GM23338 (cell line): ENCODE data around the gene SCNN1B.

Experiments used
- CREB1 ChIP-seq: fragments of 250-450 bp; sonication (Bioruptor Pico); IDR thresholded peaks from 2 replicates; pipeline ENCODE4 v1.5.0; 2020; ENCODE audit warnings: low read depth, mild to moderate bottlenecking, moderate library complexity
- CTCF ChIP-seq, 2 experiments: fragments of 200-600 bp in 1 of 2; sonication (generic) in 1 of 2; conservative IDR thresholded peaks; 2 replicates each; pipeline versions ENCODE4 v1.5.1 to v1.6.1; 2016 to 2017; ENCODE audit warnings: antibody characterized with exemption in 2 of 2, low read depth in 2 of 2, mild to moderate bottlenecking in 2 of 2, moderate library complexity in 1 of 2
- EZH2 ChIP-seq: fragments of 200-600 bp; sonication (generic); IDR thresholded peaks from one replicate; pipeline ENCODE4 v1.8.0; 2017; ENCODE audit warnings: antibody characterized with exemption, mild to moderate bottlenecking, low read depth; ENCODE audit not compliant: unreplicated experiment
- EZH2phosphoT487 ChIP-seq: fragments of 200-600 bp; sonication (generic); IDR thresholded peaks from one replicate; pipeline ENCODE4 v1.8.1; 2018; ENCODE audit warnings: antibody characterized with exemption; ENCODE audit not compliant: unreplicated experiment
- JUNB ChIP-seq: IDR thresholded peaks from one replicate; pipeline ENCODE4 v1.6.1; 2016; ENCODE audit warnings: antibody characterized with exemption; ENCODE audit not compliant: unreplicated experiment
- POLR2AphosphoS5 ChIP-seq: IDR thresholded peaks from 2 replicates; pipeline ENCODE4 v1.6.1; 2016; ENCODE audit warnings: antibody characterized with exemption, low read depth
- STAT1 ChIP-seq: IDR thresholded peaks from one replicate; pipeline ENCODE4 v1.6.1; 2016; ENCODE audit warnings: antibody characterized with exemption; ENCODE audit not compliant: unreplicated experiment
- ZNF331 ChIP-seq: fragments of 250-450 bp; sonication (Bioruptor Pico); IDR thresholded peaks from 2 replicates; pipeline ENCODE4 v1.5.0; 2020; ENCODE audit warnings: low read depth, mild to moderate bottlenecking, moderate library complexity
- TF ChIP-seq, protein P1 (sequence below): IDR thresholded peaks from one replicate; pipeline ENCODE4 v1.6.1; 2018; ENCODE audit warnings: antibody characterized with exemption; ENCODE audit not compliant: unreplicated experiment

DNA sequence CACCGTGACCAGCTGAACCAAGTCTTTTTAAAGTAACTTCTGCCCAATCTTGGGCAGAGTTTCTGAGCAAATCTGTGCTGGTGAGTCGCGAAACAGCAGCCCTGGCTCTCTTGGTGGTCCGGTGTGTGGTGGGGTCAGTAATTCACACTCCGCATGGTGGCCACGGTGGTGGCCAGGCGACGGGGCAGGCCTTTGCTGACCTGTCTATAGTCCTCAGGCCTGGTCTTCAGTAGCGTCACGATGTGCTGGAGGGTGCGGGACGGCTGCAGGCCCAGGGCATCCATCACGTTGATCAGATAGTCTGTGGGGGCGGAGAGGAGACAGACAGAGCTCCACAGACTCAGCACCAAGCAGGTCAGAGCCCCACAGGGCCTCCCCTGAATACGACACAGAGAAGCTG, 86.7 kb downstream of the SCNN1B start:
- TF ChIP-seq EZH2phosphoT487 = no peak
- no peak for TF ChIP-seq CTCF (conservative IDR thresholded peaks at IDR 0.05; ENCODE audit: low read depth in 2 of 2)
- no peak for TF ChIP-seq EZH2
- no peak for TF ChIP-seq ZNF331 (CRISPR knock-in tag)
- TF ChIP-seq, protein P1, sequence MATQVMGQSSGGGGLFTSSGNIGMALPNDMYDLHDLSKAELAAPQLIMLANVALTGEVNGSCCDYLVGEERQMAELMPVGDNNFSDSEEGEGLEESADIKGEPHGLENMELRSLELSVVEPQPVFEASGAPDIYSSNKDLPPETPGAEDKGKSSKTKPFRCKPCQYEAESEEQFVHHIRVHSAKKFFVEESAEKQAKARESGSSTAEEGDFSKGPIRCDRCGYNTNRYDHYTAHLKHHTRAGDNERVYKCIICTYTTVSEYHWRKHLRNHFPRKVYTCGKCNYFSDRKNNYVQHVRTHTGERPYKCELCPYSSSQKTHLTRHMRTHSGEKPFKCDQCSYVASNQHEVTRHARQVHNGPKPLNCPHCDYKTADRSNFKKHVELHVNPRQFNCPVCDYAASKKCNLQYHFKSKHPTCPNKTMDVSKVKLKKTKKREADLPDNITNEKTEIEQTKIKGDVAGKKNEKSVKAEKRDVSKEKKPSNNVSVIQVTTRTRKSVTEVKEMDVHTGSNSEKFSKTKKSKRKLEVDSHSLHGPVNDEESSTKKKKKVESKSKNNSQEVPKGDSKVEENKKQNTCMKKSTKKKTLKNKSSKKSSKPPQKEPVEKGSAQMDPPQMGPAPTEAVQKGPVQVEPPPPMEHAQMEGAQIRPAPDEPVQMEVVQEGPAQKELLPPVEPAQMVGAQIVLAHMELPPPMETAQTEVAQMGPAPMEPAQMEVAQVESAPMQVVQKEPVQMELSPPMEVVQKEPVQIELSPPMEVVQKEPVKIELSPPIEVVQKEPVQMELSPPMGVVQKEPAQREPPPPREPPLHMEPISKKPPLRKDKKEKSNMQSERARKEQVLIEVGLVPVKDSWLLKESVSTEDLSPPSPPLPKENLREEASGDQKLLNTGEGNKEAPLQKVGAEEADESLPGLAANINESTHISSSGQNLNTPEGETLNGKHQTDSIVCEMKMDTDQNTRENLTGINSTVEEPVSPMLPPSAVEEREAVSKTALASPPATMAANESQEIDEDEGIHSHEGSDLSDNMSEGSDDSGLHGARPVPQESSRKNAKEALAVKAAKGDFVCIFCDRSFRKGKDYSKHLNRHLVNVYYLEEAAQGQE = no peak
- no peak for TF ChIP-seq JUNB
- TF ChIP-seq POLR2AphosphoS5 = no peak
- TF ChIP-seq STAT1 = no peak
- TF ChIP-seq CREB1 (CRISPR knock-in tag) = no peak
